Type B pancreatic cell (in vitro differentiated cells): ENCODE measurements around the gene RPL28. TPM values are rescaled to one million over a fixed set of nuclear protein-coding genes. Genes with fewer than 3 reads are reported as not detected.

ENCODE experiments used
- DNase-seq: peaks from one replicate; pipeline ENCODE4 v3.0.0; 2021; ENCODE audit warnings: mixed read lengths; ENCODE audit not compliant: unreplicated experiment; ENCODE audit errors: extremely low spot score
- H3K27ac Mint-ChIP-seq: 2 replicates; pipeline ENCODE4 v1.8.0; 2021; ENCODE audit warnings: mild to moderate bottlenecking, mixed read lengths
- H3K27me3 Mint-ChIP-seq: 2 replicates; pipeline ENCODE4 v1.8.0; 2021; ENCODE audit warnings: mixed read lengths
- H3K36me3 Mint-ChIP-seq: 2 replicates; pipeline ENCODE4 v1.8.0; 2021; ENCODE audit warnings: mixed read lengths
- H3K4me1 Mint-ChIP-seq: one replicate; pipeline ENCODE4 v1.8.0; 2021; ENCODE audit warnings: mixed read lengths; ENCODE audit not compliant: unreplicated experiment
- H3K4me3 Mint-ChIP-seq: 2 replicates; pipeline ENCODE4 v1.8.0; 2021; ENCODE audit warnings: mild to moderate bottlenecking, mixed read lengths
- H3K9me3 Mint-ChIP-seq: 2 replicates; pipeline ENCODE4 v1.8.0; 2021; ENCODE audit warnings: mixed read lengths
- CTCF ChIP-seq: fragments of 200-600 bp; sonication (generic); conservative IDR thresholded peaks from 2 replicates; pipeline ENCODE4 v1.5.0; 2021; ENCODE audit warnings: antibody characterized with exemption, mild to moderate bottlenecking
- long read RNA-seq: library from polyadenylated mRNA; unstranded; transcript quantifications from one replicate; pipeline ENCODE4 v2.0.0, GENCODE V29; 2020
- total RNA-seq: library from RNA; stranded (reverse); gene quantifications from 2 replicates; pipeline ENCODE4 v1.2.1, GENCODE V29; 2021; ENCODE audit warnings: low replicate concordance

RPL28 gene
- total RNA-seq = 1,799 and 2,072 TPM in 2 replicates
- long read RNA-seq, full-length matches to known transcripts = 710 of 724 reads
- long read RNA-seq, partial matches to known transcripts = 3 of 724 reads
- long read RNA-seq, other reads (novel, unspliced or antisense) = 11 of 724 reads

- no peak for TF ChIP-seq CTCF
- DNase-seq = peak; percentile 98
- peak within 1 kb of the TSS; percentile 100 for H3K4me3 Mint-ChIP-seq
- H3K36me3 Mint-ChIP-seq = peaks cover 19% of the 10 kb centered on the region
- peaks cover 7% of the 10 kb centered on the region for H3K27me3 Mint-ChIP-seq
- H3K4me1 Mint-ChIP-seq = peaks cover 28% of the 10 kb centered on the region
- H3K9me3 Mint-ChIP-seq = peaks cover 6% of the 10 kb centered on the region
- peak within 1 kb of the TSS; percentile 99 for H3K27ac Mint-ChIP-seq
These were observed at the start of gene RPL28 for GRCh38 chr19:55385724-55386492. Gene RPL28 (plus strand): TSS chr19:55385932. CDS start chr19:55386358, 426 bp downstream.

- no peak overlapping the region for H3K4me3 Mint-ChIP-seq
- H3K36me3 Mint-ChIP-seq = peaks cover 4% of the 10 kb centered on the region
- H3K27me3 Mint-ChIP-seq = peaks cover 8% of the 10 kb centered on the region
- TF ChIP-seq CTCF = no peak
- H3K27ac Mint-ChIP-seq = no peak overlapping the region
- no peaks in the 10 kb centered on the region for H3K9me3 Mint-ChIP-seq
- DNase-seq = no peak
- peaks cover 10% of the 10 kb centered on the region for H3K4me1 Mint-ChIP-seq
These were observed 49.6 kb upstream of the RPL28 start for GRCh38 chr19:55336101-55336500.

GRCh38 chr19:55339105-55339888, 46.4 kb upstream of the RPL28 start, which contains the start of gene KMT5C:
Gene KMT5C (plus strand): TSS chr19:55339876. CDS start chr19:55341937, 2,061 bp downstream.
- Mint-ChIP-seq H3K4me1 (peaks cover 10% of the 10 kb centered on the region), H3K27ac (peak within 1 kb of the TSS; percentile 100), H3K27me3 (peaks cover 3% of the 10 kb centered on the region), H3K9me3 (no peaks in the 10 kb centered on the region), H3K36me3 (peaks cover 4% of the 10 kb centered on the region), H3K4me3 (peak within 1 kb of the TSS; percentile 100)
- peak; percentile 100 for DNase-seq
- TF ChIP-seq CTCF = peak; percentile 55

GRCh38 chr19:55339889-55340783, 45.6 kb upstream of the RPL28 start:
- DNase-seq = no peak
- H3K9me3 Mint-ChIP-seq = no peaks in the 10 kb centered on the region
- peaks cover 3% of the 10 kb centered on the region for H3K27me3 Mint-ChIP-seq
- H3K36me3 Mint-ChIP-seq = peaks cover 4% of the 10 kb centered on the region
- peaks cover 13% of the 10 kb centered on the region for H3K4me1 Mint-ChIP-seq
- H3K27ac Mint-ChIP-seq = peak overlapping the region; percentile 100
- no peak for TF ChIP-seq CTCF
- peak overlapping the region; percentile 100 for H3K4me3 Mint-ChIP-seq

GRCh38 chr19:55340784-55341147, 45.0 kb upstream of the RPL28 start:
- H3K9me3 Mint-ChIP-seq = no peaks in the 10 kb centered on the region
- peak overlapping the region; percentile 68 for H3K27ac Mint-ChIP-seq
- peaks cover 4% of the 10 kb centered on the region for H3K36me3 Mint-ChIP-seq
- peaks cover 3% of the 10 kb centered on the region for H3K27me3 Mint-ChIP-seq
- DNase-seq = no peak
- TF ChIP-seq CTCF = no peak
- peak overlapping the region; percentile 88 for H3K4me3 Mint-ChIP-seq
- H3K4me1 Mint-ChIP-seq = peaks cover 19% of the 10 kb centered on the region
